ENCODE data around the gene NEU1.
A peak's percentile ranks its signal among the peaks of the same experiment; 100 is the strongest.

Gene NEU1

DNA sequence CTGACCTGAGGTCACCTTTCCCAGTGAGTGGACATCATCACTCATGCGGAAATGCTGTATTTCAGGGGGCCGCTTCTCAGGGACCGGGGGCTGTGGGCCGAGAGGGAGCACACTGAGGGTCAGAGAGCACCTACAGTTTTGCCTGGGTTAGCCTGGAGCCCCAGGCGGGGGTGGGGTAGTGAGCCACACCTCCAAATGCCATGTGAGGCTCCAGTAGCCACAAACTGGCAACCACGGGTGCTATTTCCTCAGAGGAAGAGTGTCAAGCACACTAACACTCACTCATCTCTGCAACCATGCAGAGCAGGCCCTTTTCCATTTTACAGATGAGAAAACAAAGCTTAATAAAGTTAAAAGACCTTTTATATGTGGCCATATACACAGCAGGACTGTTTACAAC, 30.2 kb upstream of the NEU1 start:
- no peak for DNase-seq

DNA sequence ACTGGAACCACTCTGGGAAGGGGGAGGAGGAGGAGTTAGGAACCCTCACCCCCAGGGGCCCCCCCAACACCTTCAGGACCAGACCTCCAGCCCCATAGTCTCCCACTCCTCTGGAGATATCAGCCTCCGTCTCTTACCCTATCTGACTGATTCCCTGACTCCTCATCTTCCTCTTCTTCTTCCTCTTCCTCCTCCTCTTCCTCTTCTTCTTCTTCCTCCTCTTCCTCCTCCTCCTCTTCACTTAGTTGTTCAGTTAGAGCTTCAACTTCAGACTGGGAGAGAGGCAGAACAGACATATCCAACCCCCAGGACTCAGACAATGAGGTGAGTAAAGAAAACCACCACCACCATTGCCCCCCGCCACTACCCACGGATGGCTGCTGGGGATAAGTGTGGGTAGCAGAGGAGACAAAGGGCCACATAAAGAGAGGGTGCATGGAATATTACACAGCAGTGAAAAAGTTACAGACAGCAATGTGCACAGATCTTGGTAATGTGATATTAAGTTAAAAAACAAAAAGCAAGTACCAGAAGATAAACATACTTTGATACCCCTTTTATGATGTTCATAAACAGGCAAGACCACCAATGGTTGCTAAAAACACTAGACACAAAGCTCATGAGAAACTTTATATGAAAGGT, 26.8 kb upstream of the NEU1 start:
- DNase-seq = no peak

- no peak for DNase-seq
Measured at GRCh38 chr6:31888276-31889258, 25.9 kb upstream of the NEU1 start.

- no peak for DNase-seq
Measured at GRCh38 chr6:31887173-31888007, 24.8 kb upstream of the NEU1 start.

- no peak for DNase-seq
Measured at GRCh38 chr6:31886541-31886991, 23.9 kb upstream of the NEU1 start.

- DNase-seq = no peak
Measured at GRCh38 chr6:31884528-31885035, 22.0 kb upstream of the NEU1 start.

GRCh38 chr6:31883676-31884075, 21.1 kb upstream of the NEU1 start:
- DNase-seq = no peak

GRCh38 chr6:31882344-31882743, 19.7 kb upstream of the NEU1 start:
- peak; percentile 81 to 84 for DNase-seq

DNA sequence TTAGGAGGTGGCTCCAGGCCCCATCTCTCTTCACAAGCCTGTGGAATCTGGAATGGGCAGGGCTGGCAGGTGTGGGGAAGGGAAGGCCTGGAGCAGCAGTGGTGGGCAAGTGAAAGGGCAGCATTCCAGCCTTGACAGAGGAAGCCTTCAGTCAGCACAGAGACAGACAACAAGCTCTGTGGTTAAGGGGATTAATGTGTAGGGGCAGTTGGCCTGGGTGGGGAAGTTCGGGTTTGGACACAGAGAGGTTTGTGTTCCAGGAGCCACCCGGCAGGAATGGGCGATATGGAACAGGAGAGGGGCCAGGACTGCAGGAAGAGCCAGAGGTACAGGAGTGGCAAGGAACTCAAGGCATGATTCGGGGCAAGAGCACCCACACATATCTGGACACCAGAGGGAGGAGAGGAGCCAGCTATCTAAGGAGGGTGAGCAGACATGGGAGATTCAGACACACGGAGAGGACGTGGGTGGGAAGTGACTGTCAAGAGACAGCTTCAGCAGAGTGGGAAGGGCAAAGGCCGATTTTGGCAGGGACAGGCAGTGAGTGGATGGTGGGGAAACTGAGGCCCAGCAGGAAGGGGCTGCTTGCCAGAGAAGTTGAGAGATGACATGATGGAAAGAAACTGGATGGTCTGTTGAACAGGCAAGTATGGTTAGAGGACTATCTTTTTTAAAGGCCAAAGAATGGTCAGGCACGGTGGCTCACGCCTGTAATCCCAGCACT, 18.7 kb upstream of the NEU1 start:
- DNase-seq = no peak

DNA sequence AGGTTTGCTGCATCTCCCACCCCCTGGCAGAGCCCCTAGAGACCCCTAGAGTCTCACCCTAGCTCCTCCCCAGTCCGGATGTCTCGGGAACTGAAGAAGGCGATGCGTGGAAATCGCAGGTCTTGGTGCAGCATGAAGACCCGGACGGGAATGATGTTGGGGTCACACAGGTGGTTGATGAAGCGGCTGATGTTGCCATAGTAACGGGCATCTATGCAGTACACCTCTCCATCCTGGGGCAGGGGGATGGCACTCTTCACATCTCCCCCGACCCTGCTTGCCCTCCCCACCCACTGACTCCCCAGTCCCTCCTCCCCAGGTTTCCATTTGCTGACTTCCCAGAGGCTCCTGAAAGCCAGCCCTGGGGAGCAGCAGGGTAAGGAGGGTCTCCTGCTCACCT, 18.0 kb upstream of the NEU1 start:
- DNase-seq = no peak

DNA sequence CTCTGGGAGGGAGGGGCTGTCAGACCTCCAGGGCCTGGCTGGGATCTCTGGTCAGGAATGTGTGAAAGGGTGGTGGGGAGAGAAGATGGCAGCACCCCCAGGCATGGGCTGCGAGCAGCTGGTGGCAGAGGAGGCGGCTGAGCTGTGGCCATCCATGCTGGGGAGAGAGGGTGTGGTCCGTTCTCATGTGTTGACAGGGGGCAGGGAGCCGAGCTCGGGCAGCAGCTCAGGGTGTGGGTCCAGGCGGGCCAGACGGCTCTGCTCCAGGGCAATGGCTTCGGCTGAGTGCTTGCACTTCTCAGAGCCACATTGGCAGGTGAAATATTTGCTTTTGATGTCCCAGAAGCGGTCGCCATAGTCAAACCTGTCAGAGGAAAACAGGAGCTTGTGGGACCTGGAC, 17.3 kb upstream of the NEU1 start:
- no peak for DNase-seq

DNA sequence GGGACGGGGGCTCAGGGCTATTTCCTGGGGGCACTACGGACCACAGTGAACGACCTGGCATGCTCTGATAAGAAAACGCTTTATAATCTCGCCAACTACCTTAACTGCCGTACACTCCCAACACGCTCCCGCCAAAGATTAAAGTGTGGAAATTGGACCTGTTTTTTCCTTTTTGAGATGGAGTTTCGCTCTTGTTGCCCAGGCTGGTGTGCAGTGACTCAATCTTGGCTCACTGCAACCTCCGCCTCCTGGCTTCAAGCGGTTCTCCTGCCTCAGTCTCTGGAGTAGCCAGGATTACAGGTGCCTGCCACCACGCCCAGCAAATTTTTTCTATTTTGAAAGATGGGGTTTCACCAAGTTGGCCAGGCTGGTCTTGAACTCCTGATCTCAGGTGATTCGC, 16.5 kb upstream of the NEU1 start:
- no peak for DNase-seq

GRCh38 chr6:31878726-31879125, 16.1 kb upstream of the NEU1 start, which contains the start of gene SLC44A4:
Gene SLC44A4, minus strand, starts transcription at chr6:31878997. Its CDS starts 17 bp downstream, at chr6:31878980.
- DNase-seq = no peak

DNA sequence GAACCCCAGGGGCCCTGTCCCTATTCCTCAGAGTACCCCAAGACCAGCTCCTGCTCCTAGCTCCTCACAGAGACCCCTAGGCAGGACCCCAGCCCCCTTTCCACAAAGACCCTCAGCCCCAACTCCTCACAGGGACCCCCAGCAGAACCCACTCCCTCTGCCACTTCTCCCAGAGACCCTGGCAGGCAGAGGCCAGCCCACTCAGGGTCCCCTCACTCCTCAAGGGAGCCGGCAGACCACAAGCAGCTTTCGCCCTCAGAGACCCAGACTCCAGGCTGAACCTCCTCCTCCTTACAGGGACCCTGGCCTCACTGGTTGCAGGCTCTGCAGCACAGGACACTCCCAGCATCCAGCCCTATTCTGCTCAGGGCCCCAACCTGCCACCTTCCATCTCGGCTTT, 15.6 kb upstream of the NEU1 start:
- DNase-seq = no peak

- peak; percentile 50 to 62 for DNase-seq
Measured at GRCh38 chr6:31877651-31878161, 15.1 kb upstream of the NEU1 start.

- no peak for DNase-seq
Measured at GRCh38 chr6:31877125-31877650, 14.6 kb upstream of the NEU1 start.

- DNase-seq = no peak
Measured at GRCh38 chr6:31876357-31876756, 13.7 kb upstream of the NEU1 start.

GRCh38 chr6:31875877-31876276, 13.3 kb upstream of the NEU1 start:
- DNase-seq = no peak

- DNase-seq = no peak
Measured at GRCh38 chr6:31874836-31875572, 12.4 kb upstream of the NEU1 start.

DNA sequence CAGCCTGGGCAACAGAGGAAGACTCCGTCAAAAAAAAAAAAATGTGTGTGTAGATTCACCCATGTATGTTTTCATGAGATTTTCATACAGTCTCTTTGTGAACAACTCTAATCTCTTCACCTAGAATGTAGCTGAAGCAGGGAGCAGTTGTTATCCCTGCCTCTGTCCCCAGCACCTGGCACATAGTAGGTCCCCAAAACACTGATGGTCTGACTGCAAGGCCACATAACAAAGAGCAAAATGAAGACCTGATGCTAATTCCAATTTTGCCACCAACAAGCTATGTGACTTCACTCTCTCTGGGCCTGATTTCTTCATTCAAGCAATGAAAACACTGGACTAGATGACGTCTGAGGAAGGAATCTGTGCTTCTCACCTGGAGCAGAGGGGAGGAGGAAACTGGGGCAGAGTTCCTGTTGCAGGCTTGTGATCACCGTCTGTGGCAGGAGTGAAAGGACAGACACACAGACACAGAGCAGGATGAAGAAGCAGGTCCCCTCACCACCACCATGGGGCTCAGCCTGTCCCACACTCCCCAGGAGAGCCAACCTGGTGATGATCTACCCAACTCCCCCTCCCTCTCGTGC, 11.6 kb upstream of the NEU1 start:
- no peak for DNase-seq

Measured in SHP77 (cell line).